Urinary bladder (tissue), 4 donors: ENCODE data around the gene SYP. TPM values are rescaled to one million over a fixed set of nuclear protein-coding genes. Genes with fewer than 3 reads are reported as not detected.
"Not testable (repeated sequence)": the region's sequence is repeated elsewhere in the genome, so short reads cannot be mapped to it uniquely, and the experiment has no call there.

Experiments used
- DNase-seq: peaks from one replicate; pipeline ENCODE4 v3.0.0-alpha.2; 2015; ENCODE audit errors: extremely low spot score
- H3K27ac ChIP-seq: one replicate; pipeline ENCODE4 v1.5.1; 2013; ENCODE audit warnings: low read depth, mild to moderate bottlenecking, moderate library complexity
- H3K36me3 ChIP-seq: one replicate; pipeline ENCODE4 v1.6.1; 2013; ENCODE audit warnings: mild to moderate bottlenecking, moderate library complexity; ENCODE audit not compliant: insufficient read depth
- H3K4me1 ChIP-seq: one replicate; pipeline ENCODE4 v1.6.1; 2013; ENCODE audit warnings: mild to moderate bottlenecking, moderate library complexity; ENCODE audit not compliant: insufficient read depth
- H3K4me3 ChIP-seq: one replicate; pipeline ENCODE4 v1.5.1; 2013; ENCODE audit warnings: low read depth, low read length
- WGBS: extraction: QIAGEN DNeasy Blood & Tissue Kit; methylation state at CpG from one replicate; pipeline ENCODE4 v1.1.7; 2013; 5-methylcytosine and 5-hydroxymethylcytosine counted together
- polyA plus RNA-seq: library from polyadenylated mRNA; stranded (reverse); fragments of 200-250 nt; gene quantifications from one replicate; pipeline ENCODE4 v1.2.3, GENCODE V29; 2013
- total RNA-seq: library from RNA; depleted of rRNA; stranded (reverse); fragments of >200 nt; gene quantifications from one replicate; pipeline ENCODE4 v1.2.3, GENCODE V29; 2014
- donor health status: healthy with polysubstance abuse.
- donor health status: healthy.

The SYP gene
- total and polyA plus RNA-seq, 2 donors: 4.7 to 8.3 TPM

DNA sequence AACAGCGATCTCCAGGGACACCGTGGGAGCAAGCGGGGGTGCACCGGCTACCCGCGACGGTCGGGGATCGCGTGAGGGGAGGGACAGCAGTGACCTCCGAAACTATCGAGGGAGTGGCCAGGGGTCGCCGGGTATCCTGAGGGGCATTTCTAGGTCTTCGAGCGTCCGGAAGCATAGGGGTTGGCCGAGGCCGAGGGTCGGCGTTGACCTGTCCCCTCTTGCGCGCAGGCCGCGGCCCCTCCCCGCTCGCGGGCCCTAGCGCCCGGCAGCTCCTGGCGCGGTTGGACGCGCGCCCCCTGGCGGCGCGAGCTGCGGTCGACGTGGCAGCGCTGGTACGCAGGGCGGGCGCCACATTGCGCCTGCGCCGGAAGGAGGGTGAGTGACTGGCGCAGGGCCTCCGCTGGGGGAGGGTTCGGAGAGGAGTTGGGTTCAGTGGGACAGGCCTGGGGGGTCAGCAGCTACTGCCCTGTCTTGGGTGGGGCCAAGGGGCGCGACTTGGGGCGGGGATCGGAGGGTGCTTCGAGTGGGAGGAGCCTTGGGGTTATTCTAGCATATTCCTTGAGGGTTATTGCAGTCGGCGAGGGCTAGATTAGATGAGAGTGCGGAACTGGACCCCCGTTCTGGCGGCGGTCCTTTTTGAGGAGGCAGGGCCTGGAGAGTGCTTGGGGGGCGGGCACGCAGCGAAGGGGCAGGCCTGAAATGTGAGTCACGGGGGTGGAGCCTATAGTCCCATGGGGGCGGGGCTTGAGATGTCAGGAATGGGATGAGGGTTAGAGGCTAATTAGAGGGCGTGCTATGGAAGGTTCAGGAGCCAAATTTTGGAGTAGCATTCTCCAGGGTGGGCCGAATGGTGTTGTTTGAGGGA is 36.2 kb downstream of the SYP start:
- under 1% methylated on average over 69 of the region's 69 CpGs for WGBS
- H3K4me1 ChIP-seq: peaks cover 2% of the 10 kb centered on the region
- H3K36me3 ChIP-seq: no peaks in the 10 kb centered on the region
- H3K27ac ChIP-seq: peak overlapping the region; percentile 92
- peak overlapping the region; percentile 14 for H3K4me3 ChIP-seq
- DNase-seq: no peak

DNA sequence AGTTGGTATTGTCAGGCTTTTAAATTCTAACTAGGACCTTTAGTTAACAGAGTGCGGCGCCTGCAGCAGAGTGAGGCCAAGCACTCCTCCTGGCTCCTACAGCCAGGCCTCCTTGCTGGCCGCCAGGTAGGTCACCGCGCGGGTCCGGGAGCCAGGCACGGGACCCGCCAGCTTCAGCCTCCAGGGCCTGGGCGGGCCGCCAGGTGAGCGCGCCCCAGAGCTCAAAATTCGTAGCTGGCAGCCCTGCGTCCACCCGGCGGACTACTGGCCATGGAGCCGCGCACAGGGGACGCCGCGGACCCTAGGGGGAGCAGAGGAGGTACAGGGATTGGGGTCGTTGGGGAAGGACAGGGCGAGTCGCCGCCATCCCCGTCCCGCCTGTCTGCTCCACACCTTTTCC is 37.4 kb downstream of the SYP start, which contains the start of gene MAGIX:
Gene MAGIX, plus strand, starts transcription at position 139 of the 400 bp plus-strand sequence. Its CDS starts 132 bp downstream, at position 271.
- DNase-seq: no peak
- 44% methylated on average over 28 of the region's 28 CpGs for WGBS
- Histone ChIP-seq H3K4me3 (peak within 1 kb of the TSS; percentile 14), H3K36me3 (no peaks in the 10 kb centered on the region), H3K4me1 (peaks cover 2% of the 10 kb centered on the region), H3K27ac (peak within 1 kb of the TSS; percentile 92)

DNA sequence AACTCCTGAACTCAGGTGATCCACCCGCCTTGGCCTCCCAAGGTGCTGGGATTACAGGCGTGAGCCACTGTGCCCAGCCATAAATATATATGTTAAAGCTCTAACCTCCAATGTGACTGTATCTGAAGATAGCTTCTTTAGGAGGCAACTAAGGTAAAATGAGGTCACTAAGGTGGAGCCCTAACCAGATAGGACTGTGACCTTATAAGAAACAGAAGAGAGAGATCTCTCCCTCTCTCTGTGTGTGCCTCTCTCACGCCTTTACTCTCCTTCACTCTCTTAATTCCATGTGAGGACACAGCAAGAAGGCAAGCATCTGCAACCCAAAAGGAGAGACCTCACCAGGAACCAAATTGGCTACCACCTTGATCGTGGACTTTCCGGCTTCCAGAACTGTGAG is 38.4 kb downstream of the SYP start:
- Histone ChIP-seq H3K27ac (no peak overlapping the region), H3K4me1 (no peaks in the 10 kb centered on the region), H3K4me3 (no peak overlapping the region), H3K36me3 (no peaks in the 10 kb centered on the region)
- no peak for DNase-seq
- WGBS: 93% methylated on average over 5 of the region's 5 CpGs

DNA sequence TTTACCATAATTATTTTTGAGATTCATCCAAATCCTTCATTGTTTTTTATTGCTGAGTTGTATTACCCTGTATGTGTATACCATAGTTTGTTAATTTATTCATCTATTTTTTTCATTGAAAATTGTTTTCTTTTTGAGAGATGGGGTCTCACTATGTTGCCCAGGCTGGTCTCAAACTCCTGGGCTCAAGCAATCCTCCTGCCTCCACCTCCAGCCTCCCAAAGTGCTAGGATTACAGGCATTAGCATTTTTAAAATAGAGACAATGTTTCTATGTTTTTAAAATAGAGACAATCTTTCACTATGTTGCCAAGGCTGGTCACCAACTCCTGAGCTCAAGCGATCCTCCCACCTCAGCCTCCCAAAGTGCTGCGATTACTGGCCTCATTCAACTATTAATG is 39.1 kb downstream of the SYP start:
- H3K27ac ChIP-seq: no peak overlapping the region
- no peak overlapping the region for H3K4me3 ChIP-seq
- WGBS: 94% methylated on average over 2 of the region's 2 CpGs
- DNase-seq: no peak
- H3K4me1 ChIP-seq: no peaks in the 10 kb centered on the region
- no peaks in the 10 kb centered on the region for H3K36me3 ChIP-seq

DNA sequence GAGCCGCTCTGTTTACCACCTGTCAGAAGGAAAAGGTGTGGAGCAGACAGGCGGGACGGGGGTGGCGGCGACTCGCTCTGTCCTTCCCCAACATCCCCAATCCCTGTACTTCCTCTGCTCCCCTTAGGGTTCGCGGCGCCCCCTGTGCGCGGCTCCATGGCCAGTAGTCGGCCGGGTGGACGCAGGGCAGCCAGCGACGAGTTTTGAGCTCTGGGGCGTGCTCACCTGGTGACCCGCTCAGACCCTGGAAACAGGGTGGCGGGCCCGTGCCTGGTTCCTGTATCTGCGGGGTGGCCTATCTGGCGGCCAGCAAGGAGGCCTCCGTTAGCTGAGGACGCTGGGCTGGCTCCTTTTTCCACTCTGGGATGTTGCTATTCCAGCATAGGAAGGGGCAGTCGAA is 42.8 kb downstream of the SYP start:
- DNase-seq: no peak
- Histone ChIP-seq H3K4me1 (no peaks in the 10 kb centered on the region), H3K36me3 (no peaks in the 10 kb centered on the region), H3K27ac (no peak overlapping the region), H3K4me3 (no peak overlapping the region)
- WGBS: 75% methylated on average over 24 of the region's 25 CpGs

DNA sequence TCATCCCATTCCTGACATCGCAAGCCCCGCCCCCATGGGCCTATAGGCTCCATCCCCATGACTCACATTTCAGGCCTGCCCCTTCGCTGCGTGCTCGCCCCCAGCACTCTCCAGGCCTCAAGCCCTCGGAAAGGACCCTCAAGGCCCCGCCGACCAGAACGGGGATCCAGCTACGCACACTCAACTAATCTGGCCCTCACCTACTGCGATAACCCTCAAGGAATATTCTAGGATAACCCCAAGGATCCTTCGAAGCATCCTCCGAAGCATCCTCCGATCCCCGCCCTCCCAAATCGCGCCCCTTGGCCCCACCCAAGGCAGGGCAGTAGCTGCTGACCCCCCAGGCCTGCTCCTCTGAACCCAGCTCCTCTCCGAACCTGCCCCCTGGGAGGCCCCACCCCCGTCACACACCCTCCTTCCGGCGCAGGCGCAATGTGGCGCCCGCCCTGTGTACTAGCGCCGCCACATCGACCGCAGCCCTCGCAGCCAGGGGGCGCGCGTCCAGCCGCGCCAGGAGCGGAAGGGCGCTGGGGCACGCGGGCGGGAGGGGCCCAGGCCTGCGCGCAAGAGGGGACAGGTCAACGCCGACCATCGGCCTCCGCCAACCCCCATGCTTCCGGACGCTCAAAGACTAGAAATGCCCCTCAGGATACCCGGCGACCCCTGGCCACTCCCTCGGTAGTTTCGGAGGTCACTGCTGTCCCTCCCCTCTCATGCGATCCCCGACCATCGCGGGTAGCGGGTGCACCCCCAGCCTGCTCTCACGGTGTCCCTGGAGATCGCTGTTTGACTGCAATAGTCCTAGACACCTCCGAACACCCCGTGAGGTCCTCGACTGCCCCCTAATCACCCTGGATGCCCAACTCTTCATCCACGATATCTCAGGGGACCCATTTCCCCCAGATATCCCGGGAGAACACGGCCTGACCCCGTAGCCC is 43.8 kb downstream of the SYP start:
- peak; percentile 85 for DNase-seq
- H3K4me3 ChIP-seq: peak overlapping the region; percentile 54
- WGBS: 1% methylated on average over 62 of the region's 65 CpGs
- no peaks in the 10 kb centered on the region for H3K4me1 ChIP-seq
- peak overlapping the region; percentile 98 for H3K27ac ChIP-seq
- H3K36me3 ChIP-seq: no peaks in the 10 kb centered on the region

DNA sequence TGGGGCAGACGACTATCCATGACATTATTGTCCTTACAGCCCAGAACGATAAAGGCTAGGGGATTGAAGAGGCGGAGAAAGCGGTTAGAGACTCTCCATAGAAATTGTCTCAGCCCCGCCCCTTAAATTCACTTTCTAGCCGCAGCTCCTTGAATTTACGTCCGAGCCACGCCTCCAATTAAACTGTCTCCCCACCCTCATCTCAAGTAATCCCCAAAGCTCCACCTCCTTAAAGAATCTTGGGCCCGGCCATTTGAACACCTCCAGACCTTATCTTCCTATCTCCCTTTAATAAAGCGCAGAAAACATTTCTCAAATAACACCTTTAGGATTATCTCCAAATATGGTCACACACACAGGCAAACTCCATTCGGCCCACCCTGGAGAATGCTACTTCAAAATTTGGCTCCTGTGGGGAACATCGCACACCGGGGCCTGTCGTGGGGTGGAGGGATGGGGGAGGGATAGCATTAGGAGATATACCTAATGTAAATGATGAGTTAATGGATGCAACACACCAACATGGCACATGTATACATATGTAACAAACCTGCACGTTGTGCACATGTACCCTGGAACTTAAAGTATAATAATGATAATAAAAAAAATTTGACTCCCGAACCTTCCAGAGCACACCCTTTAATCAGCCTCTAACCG is 44.6 kb downstream of the SYP start:
- Histone ChIP-seq H3K4me3 (peak overlapping the region; percentile 54), H3K36me3 (no peaks in the 10 kb centered on the region), H3K27ac (peak overlapping the region; percentile 98), H3K4me1 (no peaks in the 10 kb centered on the region)
- DNase-seq: no peak
- WGBS: under 1% methylated on average over 18 of the region's 18 CpGs

DNA sequence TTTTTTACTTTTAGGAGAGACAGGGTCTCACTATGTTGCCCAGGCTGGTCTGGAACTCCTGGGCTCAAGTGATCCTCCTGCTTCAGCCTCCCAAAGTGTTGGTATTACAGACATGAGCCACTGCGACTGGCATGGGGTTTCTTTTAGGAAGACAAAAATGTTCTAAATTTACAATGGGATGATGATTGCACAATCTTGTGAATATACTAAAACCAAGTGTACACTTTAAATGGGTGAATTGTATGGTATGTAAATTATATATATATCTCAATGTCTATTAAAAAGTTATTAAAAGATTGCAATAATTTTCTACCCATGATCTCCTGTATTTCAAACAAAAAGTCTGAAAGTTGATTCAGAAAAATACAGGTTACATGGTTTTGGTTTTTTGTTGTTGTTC is 46.5 kb downstream of the SYP start:
- no peak overlapping the region for H3K4me3 ChIP-seq
- no peaks in the 10 kb centered on the region for H3K36me3 ChIP-seq
- no peak overlapping the region for H3K27ac ChIP-seq
- DNase-seq: no peak
- WGBS: 95% methylated on average over 1 of the region's 1 CpG
- no peaks in the 10 kb centered on the region for H3K4me1 ChIP-seq

DNA sequence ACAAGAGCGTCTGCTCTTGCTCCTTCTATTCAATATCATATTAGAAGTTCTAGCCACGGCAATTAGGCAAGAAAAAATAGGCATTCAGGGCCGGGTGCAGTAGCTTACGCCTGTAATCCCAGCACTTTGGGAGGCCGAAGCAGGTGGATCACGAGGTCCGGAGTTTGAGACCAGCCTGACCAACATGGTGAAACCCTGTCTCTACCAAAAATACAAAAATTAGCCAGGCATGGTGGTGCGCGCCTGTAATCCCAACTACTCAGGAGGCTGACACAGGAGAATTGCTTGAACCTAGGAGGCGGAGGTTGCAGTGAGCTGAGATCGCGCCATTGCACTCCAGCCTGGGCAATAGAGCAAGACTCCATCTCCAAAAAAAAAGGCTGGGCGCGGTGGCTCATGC is 50.7 kb downstream of the SYP start:
- not testable (repeated sequence) for DNase-seq, H3K4me3 ChIP-seq, H3K4me1 ChIP-seq, H3K36me3 ChIP-seq, H3K27ac ChIP-seq
- whole genome bisulfite sequencing: 98% methylated on average over 14 of the region's 14 CpGs

DNA sequence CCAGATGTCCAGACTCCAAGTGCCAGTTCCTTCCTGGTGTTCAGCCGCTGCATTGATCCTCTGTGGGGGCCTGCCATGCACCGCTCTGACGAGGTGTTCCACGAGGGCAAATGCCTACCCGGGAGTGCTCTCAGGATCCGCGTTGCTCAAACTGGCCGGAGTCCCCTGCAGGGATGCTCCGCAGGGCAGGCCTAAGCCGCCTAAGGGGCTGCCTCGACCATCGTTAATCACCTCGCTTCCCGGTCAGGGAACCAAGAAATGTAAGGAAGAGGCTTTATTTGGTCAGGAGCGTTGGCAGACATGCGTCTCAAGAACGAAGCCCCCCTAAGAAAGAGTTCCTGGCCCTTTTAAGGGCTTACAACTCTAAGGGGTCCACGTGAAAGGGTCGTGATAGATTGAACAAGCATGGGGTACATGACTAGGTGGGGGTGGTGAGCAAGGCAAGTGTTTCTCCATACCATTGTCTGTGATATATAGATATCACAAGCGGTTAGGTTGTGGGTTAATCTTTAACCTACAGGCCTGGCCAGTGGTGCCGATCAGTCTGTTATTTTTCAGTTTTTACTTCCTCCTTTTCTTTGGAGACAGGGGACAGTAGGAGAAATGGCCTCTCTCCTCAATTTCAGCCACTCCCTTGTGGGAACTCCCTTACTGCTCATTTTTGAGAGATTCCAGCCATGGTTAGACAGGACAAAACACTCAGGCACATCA is 51.4 kb downstream of the SYP start:
- H3K4me1 ChIP-seq, DNase-seq, H3K36me3 ChIP-seq, H3K4me3 ChIP-seq, H3K27ac ChIP-seq: not testable (repeated sequence)
- WGBS: 83% methylated on average over 21 of the region's 21 CpGs

DNA sequence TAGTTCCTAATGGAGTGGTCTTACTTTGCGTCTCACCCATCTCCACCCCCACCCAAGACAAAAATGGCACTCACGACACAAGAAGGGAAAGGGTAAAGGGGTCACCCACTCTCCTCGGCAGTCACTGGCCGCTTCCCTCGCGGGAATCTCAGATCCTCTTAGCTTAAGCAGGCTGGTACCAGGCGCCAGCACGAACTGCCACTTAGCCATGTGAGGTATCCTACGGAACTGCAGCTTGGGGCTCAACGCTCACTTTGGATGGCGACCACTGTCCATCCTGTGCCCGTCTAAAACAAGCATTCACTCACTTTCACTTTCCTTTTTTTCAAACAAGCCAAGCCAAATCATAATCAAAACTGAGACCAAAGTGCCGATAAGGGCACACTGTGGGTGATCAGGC is 52.1 kb downstream of the SYP start:
- no peaks in the 10 kb centered on the region for H3K4me1 ChIP-seq
- H3K4me3 ChIP-seq: no peak overlapping the region
- no peak for DNase-seq
- WGBS: 91% methylated on average over 13 of the region's 13 CpGs
- H3K36me3 ChIP-seq: no peaks in the 10 kb centered on the region
- H3K27ac ChIP-seq: no peak overlapping the region

DNA sequence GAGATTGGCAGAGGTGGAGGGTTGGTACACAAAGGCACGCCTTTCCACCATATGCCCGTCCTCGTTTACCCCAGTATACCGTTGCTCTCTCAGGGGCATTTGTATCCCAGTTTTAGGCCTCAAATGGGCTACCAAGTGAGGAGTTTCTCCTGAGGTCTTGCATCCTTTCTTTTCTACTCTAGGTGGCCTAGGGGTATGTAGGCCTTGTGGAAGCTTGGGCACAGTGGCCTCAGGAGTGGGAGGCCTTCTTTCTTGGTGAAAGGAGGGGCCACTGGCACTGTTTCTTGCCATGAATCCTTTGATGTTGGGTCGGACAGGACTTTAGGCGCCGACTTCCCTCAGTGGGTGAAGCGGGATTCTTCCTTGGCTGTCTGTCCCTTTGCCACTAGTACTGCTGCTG is 52.7 kb downstream of the SYP start:
- DNase-seq: no peak
- Histone ChIP-seq H3K4me1 (no peaks in the 10 kb centered on the region), H3K4me3 (no peak overlapping the region), H3K36me3 (no peaks in the 10 kb centered on the region), H3K27ac (no peak overlapping the region)
- WGBS: 93% methylated on average over 8 of the region's 8 CpGs

DNA sequence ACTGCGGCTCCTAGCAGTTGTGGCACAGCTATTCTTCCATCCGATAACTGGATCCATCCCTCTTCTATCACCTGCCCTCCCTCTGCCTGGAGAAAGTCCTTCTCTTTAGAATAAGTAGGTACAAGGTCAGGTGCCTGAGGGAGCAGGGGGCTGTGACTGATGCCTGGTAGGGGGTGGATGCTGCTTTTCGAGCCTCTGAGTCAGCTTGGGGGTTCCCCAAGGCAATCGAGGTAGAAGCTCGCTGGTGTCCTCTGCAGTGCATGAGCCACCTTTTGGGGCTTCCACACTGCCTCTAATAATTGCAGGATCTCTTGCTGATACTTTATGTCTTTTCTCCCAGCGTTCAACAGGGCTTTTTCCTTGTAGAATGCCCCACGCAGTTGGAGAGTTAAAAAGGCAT is 56.8 kb downstream of the SYP start:
- DNase-seq: not testable (repeated sequence)

More for the DNA sequence above, 56.8 kb downstream of the SYP start:
- H3K4me1 ChIP-seq, H3K4me3 ChIP-seq, H3K27ac ChIP-seq, H3K36me3 ChIP-seq: not testable (repeated sequence)
- WGBS: 81% methylated on average over 7 of the region's 7 CpGs
